GM21360 (cell line): Measurements from ENCODE around the gene TYW3.
A peak's percentile ranks its signal among the peaks of the same experiment; 100 is the strongest.
"Not testable (repeated sequence)": the region's sequence is repeated elsewhere in the genome, so short reads cannot be mapped to it uniquely, and the experiment has no call there.

Source experiments
- ATAC-seq: cut with Tn5 transposase; IDR thresholded peaks from one replicate; pipeline ENCODE4 v1.9.1; 2021; ENCODE audit warnings: mild to moderate bottlenecking, moderate library complexity; ENCODE audit not compliant: unreplicated experiment

TYW3 gene

GRCh38 chr1:74729741-74730478, 3.0 kb upstream of the TYW3 start:
- ATAC-seq, result no peak

- ATAC-seq, result no peak
Measured at GRCh38 chr1:74731399-74732052, 1.4 kb upstream of the TYW3 start.

- ATAC-seq, result peak; percentile 7
Measured at GRCh38 chr1:74732071-74732946, 643 bp upstream of the TYW3 start.

- peak; percentile 50 for ATAC-seq
Measured at GRCh38 chr1:74733604-74734484, 892 bp downstream of the TYW3 start.

- ATAC-seq, result no peak
Measured at GRCh38 chr1:74737333-74737732, 4.4 kb downstream of the TYW3 start.

GRCh38 chr1:74740307-74740980, 7.5 kb downstream of the TYW3 start:
- ATAC-seq, result not testable (repeated sequence)

GRCh38 chr1:74745247-74745646, 12.3 kb downstream of the TYW3 start:
- ATAC-seq, result not testable (repeated sequence)

GRCh38 chr1:74748960-74749359, 16.0 kb downstream of the TYW3 start:
- ATAC-seq, result no peak

GRCh38 chr1:74753104-74753503, 20.2 kb downstream of the TYW3 start:
- ATAC-seq, result no peak

- no peak for ATAC-seq
Measured at GRCh38 chr1:74755475-74755874, 22.5 kb downstream of the TYW3 start.

- ATAC-seq, result not testable (repeated sequence)
Measured at GRCh38 chr1:74756650-74757049, 23.7 kb downstream of the TYW3 start.

- no peak for ATAC-seq
Measured at GRCh38 chr1:74763807-74764206, 30.9 kb downstream of the TYW3 start.

- no peak for ATAC-seq
Measured at GRCh38 chr1:74766579-74766978, 33.6 kb downstream of the TYW3 start.

GRCh38 chr1:74767490-74767889, 34.5 kb downstream of the TYW3 start:
- ATAC-seq, result peak; percentile 64

GRCh38 chr1:74771913-74772515, 39.1 kb downstream of the TYW3 start:
- ATAC-seq, result peak; percentile 76

- no peak for ATAC-seq
Measured at GRCh38 chr1:74772945-74773344, 40.0 kb downstream of the TYW3 start.

GRCh38 chr1:74773582-74773981, 40.6 kb downstream of the TYW3 start:
- ATAC-seq, result no peak

- no peak for ATAC-seq
Measured at GRCh38 chr1:74775735-74776134, 42.8 kb downstream of the TYW3 start.

GRCh38 chr1:74777525-74777924, 44.6 kb downstream of the TYW3 start:
- no peak for ATAC-seq

- ATAC-seq, result no peak
Measured at GRCh38 chr1:74779750-74780149, 46.8 kb downstream of the TYW3 start.
